ENCODE data around the gene IMPDH1. TPM values are rescaled to one million over a fixed set of nuclear protein-coding genes. Genes with fewer than 3 reads are reported as not detected.

IMPDH1 gene
- total and polyA plus RNA-seq, 9 of the 15 experiments (the other 6 are each of a cell fraction or from before 2014, with no cell fraction given), result 0.80 to 118 (median 64.3) TPM

GRCh38 chr7:128404143-128404681, 5.6 kb downstream of the IMPDH1 start (continued):
- TF ChIP-seq RBM14 (IDR thresholded peaks at IDR 0.05; ENCODE audit: borderline replicate concordance, insufficient read depth, low read depth, low read length) (no peak), MAX (CRISPR knock-in tag; IDR thresholded peaks at IDR 0.05) (peak; percentile 46), GABPB1 (CRISPR knock-in tag; IDR thresholded peaks at IDR 0.05) (peak; percentile 42; the same call in 1 of the 2 replicates), TEAD4 (IDR thresholded peaks at IDR 0.05; ENCODE audit: low read length) (no peak), TEAD4 (CRISPR knock-in tag; IDR thresholded peaks at IDR 0.05; ENCODE audit: borderline replicate concordance) (0 out of 2 replicates have a peak, but pooled peaks have one; percentile 62), KDM1A (IDR thresholded peaks at IDR 0.05) (0 out of 4 replicates have a peak, but pooled peaks of 1 of the 2 experiments have one; percentile 39), ELF2 (CRISPR knock-in tag; IDR thresholded peaks at IDR 0.05) (no peak), BHLHE40 (IDR thresholded peaks at IDR 0.05; ENCODE audit: low read length) (no peak), NFE2 (IDR thresholded peaks at IDR 0.05; ENCODE audit: low read depth) (peak; percentile 65; the same call in 1 of the 2 replicates), SRSF1 (IDR thresholded peaks at IDR 0.05; ENCODE audit: low read depth, low read length) (no peak), ZNF609 (CRISPR knock-in tag; IDR thresholded peaks at IDR 0.05; ENCODE audit: borderline replicate concordance) (no peak), ZHX1 (conservative IDR thresholded peaks at IDR 0.05; ENCODE audit: low read length) (no peak), RERE (CRISPR knock-in tag; IDR thresholded peaks at IDR 0.05; ENCODE audit: borderline replicate concordance) (peak; percentile 67; the same call in 1 of the 2 replicates), XRCC4 (IDR thresholded peaks at IDR 0.05; ENCODE audit: extremely low read depth, insufficient read depth, insufficient read length) (no peak)
